ENCODE data around the gene PAX7.

DNA sequence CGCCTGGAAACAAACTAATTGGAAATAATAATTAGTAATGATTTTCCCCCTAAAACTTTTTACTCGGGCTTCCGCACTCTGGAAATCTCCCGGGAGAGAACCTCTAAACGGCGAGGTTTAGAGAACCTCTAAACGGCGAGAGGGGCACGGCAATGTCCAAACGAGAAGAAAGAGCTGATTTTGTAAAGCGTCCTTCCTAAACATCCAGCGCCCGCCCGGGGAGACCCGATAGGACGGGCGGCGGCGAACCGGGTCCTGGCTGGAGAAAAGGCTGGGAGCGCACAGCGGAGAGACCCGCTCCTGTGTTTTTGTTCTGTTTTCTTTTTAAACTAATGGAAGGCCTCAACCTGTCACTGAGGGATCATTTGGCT is 1.6 kb downstream of the PAX7 start:
- TF ChIP-seq, protein P1, sequence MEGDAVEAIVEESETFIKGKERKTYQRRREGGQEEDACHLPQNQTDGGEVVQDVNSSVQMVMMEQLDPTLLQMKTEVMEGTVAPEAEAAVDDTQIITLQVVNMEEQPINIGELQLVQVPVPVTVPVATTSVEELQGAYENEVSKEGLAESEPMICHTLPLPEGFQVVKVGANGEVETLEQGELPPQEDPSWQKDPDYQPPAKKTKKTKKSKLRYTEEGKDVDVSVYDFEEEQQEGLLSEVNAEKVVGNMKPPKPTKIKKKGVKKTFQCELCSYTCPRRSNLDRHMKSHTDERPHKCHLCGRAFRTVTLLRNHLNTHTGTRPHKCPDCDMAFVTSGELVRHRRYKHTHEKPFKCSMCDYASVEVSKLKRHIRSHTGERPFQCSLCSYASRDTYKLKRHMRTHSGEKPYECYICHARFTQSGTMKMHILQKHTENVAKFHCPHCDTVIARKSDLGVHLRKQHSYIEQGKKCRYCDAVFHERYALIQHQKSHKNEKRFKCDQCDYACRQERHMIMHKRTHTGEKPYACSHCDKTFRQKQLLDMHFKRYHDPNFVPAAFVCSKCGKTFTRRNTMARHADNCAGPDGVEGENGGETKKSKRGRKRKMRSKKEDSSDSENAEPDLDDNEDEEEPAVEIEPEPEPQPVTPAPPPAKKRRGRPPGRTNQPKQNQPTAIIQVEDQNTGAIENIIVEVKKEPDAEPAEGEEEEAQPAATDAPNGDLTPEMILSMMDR (IDR thresholded peaks at IDR 0.05; ENCODE audit: insufficient read depth, low read depth, low read length), result no peak
- no peak for TF ChIP-seq EZH2 (IDR thresholded peaks at IDR 0.05; ENCODE audit: insufficient read depth, low read length)

Measured in astrocyte (in vitro differentiated cells and primary cell).